Measurements from ENCODE around the gene DRC7.

DNA sequence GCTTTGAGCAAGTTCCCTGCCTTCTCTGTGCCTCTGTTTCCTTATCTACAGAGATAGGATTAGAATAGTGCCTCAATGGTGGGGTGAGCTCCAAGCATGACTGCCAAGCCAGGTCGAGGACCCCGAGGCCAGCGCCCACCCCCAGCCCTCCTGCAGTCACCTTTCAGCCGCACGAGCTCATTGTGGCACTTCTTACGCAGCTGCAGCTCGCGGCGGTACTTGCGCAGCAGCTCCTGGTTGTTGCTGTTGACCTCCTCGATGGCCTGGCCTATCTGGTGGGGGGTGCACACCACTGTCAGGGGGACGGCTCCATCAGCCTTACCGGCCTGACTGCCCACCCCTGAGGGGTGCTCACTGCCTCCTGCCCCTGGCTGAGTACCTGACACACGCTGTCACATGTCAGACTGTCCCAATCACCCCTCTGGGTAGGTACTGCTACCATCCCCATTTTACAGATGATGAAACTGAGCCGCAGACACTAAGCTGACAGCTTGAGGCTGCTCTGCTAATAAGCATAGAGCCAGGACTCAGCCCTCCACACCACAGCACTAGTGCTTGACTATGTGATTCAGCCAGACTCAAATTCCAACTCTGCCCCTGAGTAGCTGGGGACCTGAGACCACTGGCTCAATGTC is 72.2 kb downstream of the DRC7 start:
- TF ChIP-seq, protein P1, sequence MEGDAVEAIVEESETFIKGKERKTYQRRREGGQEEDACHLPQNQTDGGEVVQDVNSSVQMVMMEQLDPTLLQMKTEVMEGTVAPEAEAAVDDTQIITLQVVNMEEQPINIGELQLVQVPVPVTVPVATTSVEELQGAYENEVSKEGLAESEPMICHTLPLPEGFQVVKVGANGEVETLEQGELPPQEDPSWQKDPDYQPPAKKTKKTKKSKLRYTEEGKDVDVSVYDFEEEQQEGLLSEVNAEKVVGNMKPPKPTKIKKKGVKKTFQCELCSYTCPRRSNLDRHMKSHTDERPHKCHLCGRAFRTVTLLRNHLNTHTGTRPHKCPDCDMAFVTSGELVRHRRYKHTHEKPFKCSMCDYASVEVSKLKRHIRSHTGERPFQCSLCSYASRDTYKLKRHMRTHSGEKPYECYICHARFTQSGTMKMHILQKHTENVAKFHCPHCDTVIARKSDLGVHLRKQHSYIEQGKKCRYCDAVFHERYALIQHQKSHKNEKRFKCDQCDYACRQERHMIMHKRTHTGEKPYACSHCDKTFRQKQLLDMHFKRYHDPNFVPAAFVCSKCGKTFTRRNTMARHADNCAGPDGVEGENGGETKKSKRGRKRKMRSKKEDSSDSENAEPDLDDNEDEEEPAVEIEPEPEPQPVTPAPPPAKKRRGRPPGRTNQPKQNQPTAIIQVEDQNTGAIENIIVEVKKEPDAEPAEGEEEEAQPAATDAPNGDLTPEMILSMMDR (IDR thresholded peaks at IDR 0.05; ENCODE audit: low read depth, low read length) = no peak
- TF ChIP-seq EZH2phosphoT487 (IDR thresholded peaks at IDR 0.05; ENCODE audit: low read depth) = no peak

Measured in OCI-LY3 (cell line).